ENCODE results near the gene EXTL1.
"Not testable (repeated sequence)": the region's sequence is repeated elsewhere in the genome, so short reads cannot be mapped to it uniquely, and the experiment has no call there.

The EXTL1 gene

DNA sequence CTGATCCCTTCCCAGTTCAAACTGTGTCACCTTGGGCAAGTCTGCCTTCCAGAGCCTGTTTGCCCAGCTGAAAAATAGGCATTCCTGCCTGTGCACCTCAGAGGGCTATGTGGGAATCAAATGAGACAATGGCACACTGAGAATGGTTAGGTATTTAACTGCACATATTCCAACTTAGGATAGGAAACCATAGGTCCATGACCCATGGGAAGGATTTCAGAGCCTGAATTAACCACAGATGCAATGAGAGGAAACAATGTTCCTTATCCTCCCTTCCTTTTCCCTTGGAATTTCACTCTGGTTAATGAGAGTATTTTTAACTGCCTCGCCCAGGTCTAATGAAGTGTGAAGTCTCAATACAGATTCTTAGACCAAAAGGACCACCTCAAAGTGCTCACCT, 36.4 kb upstream of the EXTL1 start:
- no peak for DNase-seq (ENCODE audit: low spot score)
- TF ChIP-seq CTCF (IDR thresholded peaks at IDR 0.05; ENCODE audit: extremely low read depth, missing control alignments), result no peak

GRCh38 chr1:25985670-25986069, 35.9 kb upstream of the EXTL1 start:
- no peak for DNase-seq (ENCODE audit: low spot score)
- no peak for TF ChIP-seq CTCF (IDR thresholded peaks at IDR 0.05; ENCODE audit: extremely low read depth, missing control alignments)

DNA sequence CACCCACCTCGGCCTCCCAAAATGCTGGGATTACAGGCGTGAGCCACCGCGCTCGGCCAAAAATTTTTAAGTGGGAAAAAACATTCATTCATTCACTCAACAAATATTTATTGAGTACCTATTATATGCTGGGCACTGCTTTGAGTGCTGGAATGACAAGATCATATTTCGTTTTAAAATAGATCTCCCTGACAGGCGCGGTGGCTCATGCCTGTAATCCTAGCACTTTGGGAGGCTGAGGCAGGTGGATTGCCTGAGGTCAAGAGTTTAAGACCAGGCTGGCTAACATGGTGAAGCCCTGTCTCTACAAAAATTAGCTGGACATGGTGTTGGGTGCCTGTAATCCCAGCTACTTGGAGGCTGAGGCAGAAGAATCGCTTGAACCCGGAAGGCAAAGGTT, 34.8 kb upstream of the EXTL1 start:
- not testable (repeated sequence) for DNase-seq (ENCODE audit: low spot score)

- no peak for DNase-seq (ENCODE audit: low spot score)
- TF ChIP-seq CTCF (IDR thresholded peaks at IDR 0.05; ENCODE audit: extremely low read depth, missing control alignments), result no peak
These were observed 33.6 kb upstream of the EXTL1 start for GRCh38 chr1:25987951-25988350.

DNA sequence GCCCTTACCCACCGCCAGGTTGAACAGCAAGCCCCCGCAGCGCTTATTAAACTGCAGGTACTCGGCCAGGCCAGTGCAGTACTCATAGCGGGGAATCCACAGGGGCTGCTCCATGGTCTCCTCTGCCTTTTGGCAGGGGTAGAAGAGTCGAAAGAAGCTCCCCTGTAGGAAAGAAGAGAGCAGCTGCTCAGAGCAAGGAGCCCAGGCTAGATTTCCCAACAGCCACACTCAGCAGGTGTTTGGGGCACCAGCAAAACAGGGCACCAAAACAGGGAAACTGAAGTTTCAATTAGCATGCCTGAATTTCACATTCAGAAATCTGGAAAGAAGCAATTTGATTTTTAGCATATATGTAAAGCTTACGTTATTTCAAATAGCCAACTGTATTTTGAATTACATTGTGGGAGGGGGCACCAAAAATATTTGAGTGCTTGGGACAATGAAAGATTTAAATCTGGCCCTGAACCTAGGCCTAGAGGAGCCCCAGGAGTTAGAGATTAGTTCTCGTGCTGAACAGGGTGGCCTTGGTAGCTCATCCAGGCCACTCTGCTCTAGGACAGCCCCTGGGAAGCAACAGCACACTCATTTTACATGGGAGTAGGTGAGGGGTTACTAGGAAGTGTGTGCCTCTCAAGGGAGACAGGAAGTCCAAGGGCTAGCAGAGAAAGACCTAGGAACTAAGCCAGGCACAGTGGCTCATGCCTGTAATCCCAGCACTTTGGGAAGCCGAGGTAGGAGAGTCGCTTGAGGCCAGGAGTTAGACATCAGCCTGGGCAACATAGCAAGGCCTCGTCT, 31.9 kb upstream of the EXTL1 start:
- no peak for TF ChIP-seq CTCF (IDR thresholded peaks at IDR 0.05; ENCODE audit: extremely low read depth, missing control alignments)
- DNase-seq (ENCODE audit: low spot score), result no peak

DNA sequence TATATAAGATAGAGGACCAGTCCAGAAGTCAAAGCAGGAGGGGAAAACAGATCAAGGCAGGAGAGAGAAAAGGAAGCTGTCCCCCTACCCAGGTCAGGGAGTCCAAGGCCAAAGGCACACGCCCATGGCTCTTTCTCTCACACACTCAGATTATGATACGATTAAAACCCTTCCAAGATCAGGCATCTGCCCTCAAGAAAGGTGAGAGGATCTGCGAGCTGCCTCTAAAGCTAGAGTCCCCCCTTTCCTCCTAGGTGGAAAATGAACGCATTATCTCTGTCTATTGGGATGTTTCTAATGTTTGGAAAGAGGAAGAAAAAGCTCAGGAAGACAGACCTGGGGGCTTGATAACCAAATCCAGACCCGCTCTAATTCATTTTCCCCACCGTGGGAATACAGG, 31.3 kb upstream of the EXTL1 start:
- DNase-seq (ENCODE audit: low spot score), result no peak
- TF ChIP-seq CTCF (IDR thresholded peaks at IDR 0.05; ENCODE audit: extremely low read depth, missing control alignments), result no peak

GRCh38 chr1:25990702-25991395, 30.7 kb upstream of the EXTL1 start:
- no peak for TF ChIP-seq CTCF (IDR thresholded peaks at IDR 0.05; ENCODE audit: extremely low read depth, missing control alignments)
- no peak for DNase-seq (ENCODE audit: low spot score)
